PC-9 (cell line): Measurements from ENCODE around the gene PROSER2. TPM values are rescaled to one million over a fixed set of nuclear protein-coding genes. Genes with fewer than 3 reads are reported as not detected.

ENCODE experiments used
- BruUV-seq: library from RNA; stranded (reverse); fragments of 400-500 nt; replicated peaks from 2 replicates; lab custom pipeline; 2021; lab: Mats Ljungman, UMichigan
- CTCF ChIA-PET: fragments of 300-600 bp; sonication (Branson Sonifier 250); formaldehyde crosslinking; loops from one replicate; lab custom pipeline; 2022; ENCODE audit warnings: antibody characterized with exemption; lab: Charles Lee
- POLR2A ChIA-PET: fragments of 300-600 bp; sonication (Branson Sonifier 250); formaldehyde crosslinking; loops from one replicate; lab custom pipeline; 2022; ENCODE audit warnings: antibody characterized with exemption; ENCODE audit not compliant: unreplicated experiment; lab: Charles Lee
- DNase-seq, 2 experiments: peaks; one replicate each; pipeline versions ENCODE4 v3.0.0 to v3.0.0-alpha.2; 2015 to 2022; ENCODE audit warnings: mixed read lengths in 1 of 2
- H2AFZ ChIP-seq: fragments of 200-600 bp; sonication (generic); 2 replicates; pipeline ENCODE4 v1.8.1; 2017; ENCODE audit warnings: antibody characterized with exemption
- H3F3A ChIP-seq: fragments of 200-600 bp; sonication (generic); 2 replicates; pipeline ENCODE4 v1.8.1; 2017; ENCODE audit warnings: antibody characterized with exemption, mild to moderate bottlenecking, low read depth; ENCODE audit not compliant: insufficient read depth
- H3K27ac ChIP-seq: fragments of 200-600 bp; sonication (generic); 2 replicates; pipeline ENCODE4 v1.6.1; 2016; ENCODE audit warnings: mixed run types
- H3K27me3 ChIP-seq: fragments of 200-600 bp; sonication (generic); 2 replicates; pipeline ENCODE4 v1.6.1; 2016; ENCODE audit warnings: low read depth, mixed run types; ENCODE audit not compliant: insufficient read depth
- H3K36me3 ChIP-seq: fragments of 200-600 bp; sonication (generic); 2 replicates; pipeline ENCODE4 v1.6.1; 2016; ENCODE audit warnings: low read depth, mixed run types
- H3K4me1 ChIP-seq: fragments of 200-600 bp; sonication (generic); replicated peaks from 2 replicates; pipeline ENCODE4 v1.6.1; 2016; ENCODE audit warnings: mixed run types; ENCODE audit not compliant: insufficient read depth
- H3K4me2 ChIP-seq: fragments of 200-600 bp; sonication (generic); 2 replicates; pipeline ENCODE4 v1.6.1; 2017; ENCODE audit warnings: mixed run types
- H3K4me3 ChIP-seq: fragments of 200-600 bp; sonication (generic); 2 replicates; pipeline ENCODE4 v1.6.1; 2016; ENCODE audit warnings: mixed run types
- H3K79me2 ChIP-seq: fragments of 200-600 bp; sonication (generic); 2 replicates; pipeline ENCODE4 v1.6.1; 2017; ENCODE audit warnings: low read depth, mixed run types
- H3K9me2 ChIP-seq: fragments of 200-600 bp; sonication (generic); 2 replicates; pipeline ENCODE4 v1.8.1; 2017; ENCODE audit warnings: mild to moderate bottlenecking; ENCODE audit not compliant: insufficient read depth
- H3K9me3 ChIP-seq: fragments of 200-600 bp; sonication (generic); 2 replicates; pipeline ENCODE4 v1.8.1; 2016; ENCODE audit warnings: low read depth; ENCODE audit not compliant: insufficient read depth
- H4K20me1 ChIP-seq: fragments of 200-600 bp; sonication (generic); 2 replicates; pipeline ENCODE4 v1.8.1; 2017; ENCODE audit not compliant: insufficient read depth
- EZH2 ChIP-seq: fragments of 200-600 bp; sonication (generic); IDR thresholded peaks from 2 replicates; pipeline ENCODE4 v1.8.0; 2017; ENCODE audit warnings: antibody characterized with exemption, low read depth
- intact Hi-C: fragments of 100-400 bp; cut with micrococcal nuclease; formaldehyde crosslinking; loops from one replicate; pipeline ENCODE4 v1.10.0; 2022; ENCODE audit not compliant: unreplicated experiment
- total RNA-seq: library from RNA; stranded (reverse); gene quantifications from 2 replicates; pipeline ENCODE4 v1.2.3, GENCODE V29; 2021
- TF ChIP-seq, protein P1 (sequence below): fragments of 200-600 bp; sonication (generic); conservative IDR thresholded peaks from 2 replicates; pipeline ENCODE4 v1.6.1; 2017; ENCODE audit warnings: mixed run types, antibody characterized with exemption, mild to moderate bottlenecking, moderate library complexity

PROSER2 gene
- total RNA-seq, 1 experiment from 2014 or later: 66.6 TPM

DNA sequence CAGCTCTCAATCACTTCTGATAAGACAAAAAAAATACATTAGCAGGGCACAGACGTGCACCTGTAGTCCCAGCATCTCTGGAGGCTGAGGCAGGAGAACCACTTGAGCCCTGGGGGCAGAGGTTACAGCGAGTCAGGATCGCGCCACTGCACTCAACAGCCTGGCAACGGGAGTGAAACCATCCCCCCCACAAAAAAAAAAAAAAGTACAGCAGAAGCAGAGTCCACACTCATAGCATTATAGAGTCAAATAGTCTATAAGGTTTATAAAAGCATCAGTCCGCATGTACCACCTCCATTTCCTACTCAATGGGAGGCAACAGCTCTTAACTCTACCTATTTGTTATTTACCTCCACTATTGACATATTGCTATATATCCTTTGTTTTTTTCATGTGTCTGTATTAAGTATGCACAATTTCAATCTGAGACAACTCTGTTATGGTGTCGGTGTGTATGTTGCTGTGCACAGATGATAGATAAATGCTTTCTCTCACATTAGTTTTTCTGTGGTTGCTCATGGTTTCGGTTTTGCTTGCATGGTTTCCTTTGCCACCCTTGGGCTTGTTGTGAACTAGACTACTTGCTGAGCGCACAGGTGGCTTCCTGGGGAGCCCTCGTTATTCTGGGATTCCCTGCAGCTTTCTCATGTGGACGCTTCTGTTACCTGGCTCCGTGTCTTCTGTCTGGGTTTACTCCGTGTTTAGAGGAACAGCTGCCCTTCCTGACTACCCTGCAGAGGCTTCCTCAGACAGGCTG, 40.4 kb downstream of the PROSER2 start:
- no TSS peak for BruUV-seq
- POLR2A ChIA-PET: no interaction called here

DNA sequence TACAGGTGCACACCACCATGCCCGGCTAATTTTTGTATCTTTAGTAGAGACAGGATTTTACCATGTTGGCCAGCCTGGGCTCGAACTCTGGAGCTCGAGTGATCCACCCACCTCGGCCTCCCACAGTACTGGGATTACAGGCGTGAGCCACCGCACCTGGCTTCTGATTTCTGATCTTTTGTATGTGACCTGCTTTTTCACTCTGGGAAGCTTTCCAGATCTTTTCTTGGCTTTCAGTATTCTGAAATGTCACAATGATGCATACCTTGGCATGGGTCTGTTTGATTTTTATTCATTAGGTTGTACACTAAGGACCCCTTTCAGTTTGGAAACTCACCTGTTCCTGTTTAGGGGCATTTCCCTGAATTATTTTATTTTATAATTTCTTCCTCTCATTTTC, 41.6 kb downstream of the PROSER2 start:
- no peaks in the 10 kb centered on the region for H3K4me1 ChIP-seq
- H3K27ac ChIP-seq: no peak overlapping the region
- intact Hi-C loops: no loop called here
- BruUV-seq: no TSS peak
- DNase-seq: no peak
- POLR2A ChIA-PET: no interaction called here
- no peaks in the 10 kb centered on the region for H3K9me3 ChIP-seq
- no peaks in the 10 kb centered on the region for H4K20me1 ChIP-seq
- TF ChIP-seq, protein P1, sequence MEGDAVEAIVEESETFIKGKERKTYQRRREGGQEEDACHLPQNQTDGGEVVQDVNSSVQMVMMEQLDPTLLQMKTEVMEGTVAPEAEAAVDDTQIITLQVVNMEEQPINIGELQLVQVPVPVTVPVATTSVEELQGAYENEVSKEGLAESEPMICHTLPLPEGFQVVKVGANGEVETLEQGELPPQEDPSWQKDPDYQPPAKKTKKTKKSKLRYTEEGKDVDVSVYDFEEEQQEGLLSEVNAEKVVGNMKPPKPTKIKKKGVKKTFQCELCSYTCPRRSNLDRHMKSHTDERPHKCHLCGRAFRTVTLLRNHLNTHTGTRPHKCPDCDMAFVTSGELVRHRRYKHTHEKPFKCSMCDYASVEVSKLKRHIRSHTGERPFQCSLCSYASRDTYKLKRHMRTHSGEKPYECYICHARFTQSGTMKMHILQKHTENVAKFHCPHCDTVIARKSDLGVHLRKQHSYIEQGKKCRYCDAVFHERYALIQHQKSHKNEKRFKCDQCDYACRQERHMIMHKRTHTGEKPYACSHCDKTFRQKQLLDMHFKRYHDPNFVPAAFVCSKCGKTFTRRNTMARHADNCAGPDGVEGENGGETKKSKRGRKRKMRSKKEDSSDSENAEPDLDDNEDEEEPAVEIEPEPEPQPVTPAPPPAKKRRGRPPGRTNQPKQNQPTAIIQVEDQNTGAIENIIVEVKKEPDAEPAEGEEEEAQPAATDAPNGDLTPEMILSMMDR: no peak
- no peak for TF ChIP-seq EZH2
- no peaks in the 10 kb centered on the region for H3K36me3 ChIP-seq
- no peak overlapping the region for H3K4me2 ChIP-seq
- H3F3A ChIP-seq: peaks cover 5% of the 10 kb centered on the region; the same call in 1 of the 2 replicates
- H2AFZ ChIP-seq: no peak overlapping the region
- no peak overlapping the region for H3K4me3 ChIP-seq
- CTCF ChIA-PET: no interaction called here
- H3K79me2 ChIP-seq: peaks cover 70% of the 10 kb centered on the region
- H3K27me3 ChIP-seq: no peaks in the 10 kb centered on the region
- H3K9me2 ChIP-seq: no peaks in the 10 kb centered on the region

More for the DNA sequence above, 40.4 kb downstream of the PROSER2 start:
- Histone ChIP-seq H3F3A (no peaks in the 10 kb centered on the region; the same call in 1 of the 2 replicates), H3K27ac (no peak overlapping the region), H2AFZ (no peak overlapping the region), H3K4me3 (no peak overlapping the region), H3K9me2 (no peaks in the 10 kb centered on the region), H3K36me3 (no peaks in the 10 kb centered on the region), H3K27me3 (no peaks in the 10 kb centered on the region), H3K4me2 (no peak overlapping the region), H3K9me3 (no peaks in the 10 kb centered on the region), H3K79me2 (peaks cover 82% of the 10 kb centered on the region), H3K4me1 (no peaks in the 10 kb centered on the region), H4K20me1 (no peaks in the 10 kb centered on the region)
- no peak for TF ChIP-seq EZH2
- TF ChIP-seq, protein P1: no peak
- intact Hi-C loops: no loop called here
- CTCF ChIA-PET: no interaction called here
- no peak for DNase-seq

DNA sequence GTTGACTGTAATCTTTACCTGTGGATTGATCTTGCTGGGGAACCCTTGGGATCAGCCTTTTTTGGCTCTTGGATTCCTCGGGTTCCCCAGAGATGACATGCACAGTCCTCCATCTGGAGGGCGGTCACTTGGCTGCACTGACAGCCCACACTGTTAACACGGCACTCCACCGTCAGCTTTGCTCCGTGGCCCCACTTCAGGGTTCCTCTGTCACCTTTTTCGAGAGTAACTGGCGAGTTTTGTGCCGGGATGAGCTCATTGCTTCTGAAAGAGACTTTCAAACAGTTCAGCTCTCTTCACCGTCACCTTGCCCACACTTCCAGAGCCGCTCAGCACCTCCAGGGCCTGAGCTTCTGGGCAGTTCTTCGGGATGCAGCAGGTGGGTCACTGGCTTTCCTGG, 42.4 kb downstream of the PROSER2 start:
- intact Hi-C loops: no loop called here
- no peaks in the 10 kb centered on the region for H3K9me3 ChIP-seq
- ChIA-PET POLR2A (no interaction called here), CTCF (no interaction called here)
- no peaks in the 10 kb centered on the region for H3K4me1 ChIP-seq
- TF ChIP-seq, protein P1: no peak
- TF ChIP-seq EZH2: no peak
- no peaks in the 10 kb centered on the region for H4K20me1 ChIP-seq
- no peaks in the 10 kb centered on the region for H3K27me3 ChIP-seq
- no peak overlapping the region for H3K4me3 ChIP-seq
- no peak overlapping the region for H2AFZ ChIP-seq
- H3K36me3 ChIP-seq: no peaks in the 10 kb centered on the region
- no peak for DNase-seq
- BruUV-seq: no TSS peak
- H3F3A ChIP-seq: peaks cover 6% of the 10 kb centered on the region; the same call in 1 of the 2 replicates
- H3K9me2 ChIP-seq: no peaks in the 10 kb centered on the region
- H3K4me2 ChIP-seq: no peak overlapping the region
- H3K27ac ChIP-seq: no peak overlapping the region
- peaks cover 62% of the 10 kb centered on the region for H3K79me2 ChIP-seq
